PC-9 (cell line): ENCODE measurements around the gene MAP2K2. TPM values are rescaled to one million over a fixed set of nuclear protein-coding genes. Genes with fewer than 3 reads are reported as not detected.

Source experiments
- BruUV-seq: library from RNA; stranded (reverse); fragments of 400-500 nt; replicated peaks from 2 replicates; lab custom pipeline; 2021; lab: Mats Ljungman, UMichigan
- CTCF ChIA-PET: fragments of 300-600 bp; sonication (Branson Sonifier 250); formaldehyde crosslinking; loops from one replicate; lab custom pipeline; 2022; ENCODE audit warnings: antibody characterized with exemption; lab: Charles Lee
- POLR2A ChIA-PET: fragments of 300-600 bp; sonication (Branson Sonifier 250); formaldehyde crosslinking; loops from one replicate; lab custom pipeline; 2022; ENCODE audit warnings: antibody characterized with exemption; ENCODE audit not compliant: unreplicated experiment; lab: Charles Lee
- DNase-seq, 2 experiments: peaks; one replicate each; pipeline versions ENCODE4 v3.0.0 to v3.0.0-alpha.2; 2015 to 2022; ENCODE audit warnings: mixed read lengths in 1 of 2
- H2AFZ ChIP-seq: fragments of 200-600 bp; sonication (generic); 2 replicates; pipeline ENCODE4 v1.8.1; 2017; ENCODE audit warnings: antibody characterized with exemption
- H3F3A ChIP-seq: fragments of 200-600 bp; sonication (generic); 2 replicates; pipeline ENCODE4 v1.8.1; 2017; ENCODE audit warnings: antibody characterized with exemption, mild to moderate bottlenecking, low read depth; ENCODE audit not compliant: insufficient read depth
- H3K27ac ChIP-seq: fragments of 200-600 bp; sonication (generic); 2 replicates; pipeline ENCODE4 v1.6.1; 2016; ENCODE audit warnings: mixed run types
- H3K27me3 ChIP-seq: fragments of 200-600 bp; sonication (generic); 2 replicates; pipeline ENCODE4 v1.6.1; 2016; ENCODE audit warnings: low read depth, mixed run types; ENCODE audit not compliant: insufficient read depth
- H3K36me3 ChIP-seq: fragments of 200-600 bp; sonication (generic); 2 replicates; pipeline ENCODE4 v1.6.1; 2016; ENCODE audit warnings: low read depth, mixed run types
- H3K4me1 ChIP-seq: fragments of 200-600 bp; sonication (generic); replicated peaks from 2 replicates; pipeline ENCODE4 v1.6.1; 2016; ENCODE audit warnings: mixed run types; ENCODE audit not compliant: insufficient read depth
- H3K4me2 ChIP-seq: fragments of 200-600 bp; sonication (generic); 2 replicates; pipeline ENCODE4 v1.6.1; 2017; ENCODE audit warnings: mixed run types
- H3K4me3 ChIP-seq: fragments of 200-600 bp; sonication (generic); 2 replicates; pipeline ENCODE4 v1.6.1; 2016; ENCODE audit warnings: mixed run types
- H3K79me2 ChIP-seq: fragments of 200-600 bp; sonication (generic); 2 replicates; pipeline ENCODE4 v1.6.1; 2017; ENCODE audit warnings: low read depth, mixed run types
- H3K9me2 ChIP-seq: fragments of 200-600 bp; sonication (generic); 2 replicates; pipeline ENCODE4 v1.8.1; 2017; ENCODE audit warnings: mild to moderate bottlenecking; ENCODE audit not compliant: insufficient read depth
- H3K9me3 ChIP-seq: fragments of 200-600 bp; sonication (generic); 2 replicates; pipeline ENCODE4 v1.8.1; 2016; ENCODE audit warnings: low read depth; ENCODE audit not compliant: insufficient read depth
- H4K20me1 ChIP-seq: fragments of 200-600 bp; sonication (generic); 2 replicates; pipeline ENCODE4 v1.8.1; 2017; ENCODE audit not compliant: insufficient read depth
- CTCF ChIP-seq: fragments of 200-600 bp; sonication (generic); conservative IDR thresholded peaks from 2 replicates; pipeline ENCODE4 v1.6.1; 2017; ENCODE audit warnings: mixed run types, antibody characterized with exemption, mild to moderate bottlenecking, moderate library complexity
- EZH2 ChIP-seq: fragments of 200-600 bp; sonication (generic); IDR thresholded peaks from 2 replicates; pipeline ENCODE4 v1.8.0; 2017; ENCODE audit warnings: antibody characterized with exemption, low read depth
- intact Hi-C: fragments of 100-400 bp; cut with micrococcal nuclease; formaldehyde crosslinking; loops from one replicate; pipeline ENCODE4 v1.10.0; 2022; ENCODE audit not compliant: unreplicated experiment
- total RNA-seq: library from RNA; stranded (reverse); gene quantifications from 2 replicates; pipeline ENCODE4 v1.2.3, GENCODE V29; 2021

The MAP2K2 gene
- total RNA-seq, 1 experiment from 2014 or later = 160 TPM

- Histone ChIP-seq H3K27me3 (no peaks in the 10 kb centered on the region), H3K79me2 (peaks cover 34% of the 10 kb centered on the region), H3K9me2 (no peaks in the 10 kb centered on the region), H3K36me3 (no peaks in the 10 kb centered on the region), H3K4me2 (peak overlapping the region; percentile 89), H3K9me3 (no peaks in the 10 kb centered on the region), H3K4me3 (peak overlapping the region; percentile 68), H3K4me1 (0 out of 2 replicates have a peak, but pooled peaks cover 5% of the 10 kb centered on the region), H2AFZ (no peak overlapping the region), H3F3A (peaks cover 5% of the 10 kb centered on the region; the same call in 1 of the 2 replicates), H4K20me1 (no peaks in the 10 kb centered on the region; the same call in 1 of the 2 replicates), H3K27ac (no peak overlapping the region)
- no peak for TF ChIP-seq EZH2
- no peak for TF ChIP-seq CTCF
- no peak for DNase-seq
- intact Hi-C loops = no loop called here
- ChIA-PET CTCF (no interaction called here), POLR2A (no interaction called here)
- no TSS peak for BruUV-seq
These were observed 1.4 kb downstream of the MAP2K2 start for GRCh38 chr19:4122480-4122879.

- Histone ChIP-seq H3K4me1 (0 out of 2 replicates have a peak, but pooled peaks cover 5% of the 10 kb centered on the region), H3K4me2 (no peak overlapping the region), H3K4me3 (no peak overlapping the region), H3F3A (peaks cover under 1% of the 10 kb centered on the region; the same call in 1 of the 2 replicates), H2AFZ (no peak overlapping the region), H3K36me3 (no peaks in the 10 kb centered on the region), H4K20me1 (no peaks in the 10 kb centered on the region; the same call in 1 of the 2 replicates), H3K27ac (no peak overlapping the region), H3K27me3 (no peaks in the 10 kb centered on the region), H3K9me3 (no peaks in the 10 kb centered on the region), H3K9me2 (no peaks in the 10 kb centered on the region), H3K79me2 (peaks cover 34% of the 10 kb centered on the region)
- ChIA-PET POLR2A (no interaction called here), CTCF (no interaction called here)
- BruUV-seq = no TSS peak
- no peak for DNase-seq
- intact Hi-C loops = no loop called here
- no peak for TF ChIP-seq EZH2
- no peak for TF ChIP-seq CTCF
These were observed 2.1 kb downstream of the MAP2K2 start for GRCh38 chr19:4121815-4122214.

- no peak for DNase-seq
- no peak overlapping the region for H3K4me3 ChIP-seq
- H3K9me2 ChIP-seq = no peaks in the 10 kb centered on the region
- no peak for TF ChIP-seq EZH2
- no peak for TF ChIP-seq CTCF
- no peak overlapping the region for H3K4me2 ChIP-seq
- ChIA-PET POLR2A (no interaction called here), CTCF (no interaction called here)
- 0 out of 2 replicates have a peak, but pooled peaks cover 5% of the 10 kb centered on the region for H3K4me1 ChIP-seq
- H3K27me3 ChIP-seq = no peaks in the 10 kb centered on the region
- no peaks in the 10 kb centered on the region for H3F3A ChIP-seq
- H3K9me3 ChIP-seq = no peaks in the 10 kb centered on the region
- intact Hi-C loops = no loop called here
- no peak overlapping the region for H3K27ac ChIP-seq
- no peak overlapping the region for H2AFZ ChIP-seq
- no peaks in the 10 kb centered on the region; the same call in 1 of the 2 replicates for H4K20me1 ChIP-seq
- no peaks in the 10 kb centered on the region for H3K36me3 ChIP-seq
- peaks cover 36% of the 10 kb centered on the region for H3K79me2 ChIP-seq
- no TSS peak for BruUV-seq
These were observed 2.7 kb downstream of the MAP2K2 start for GRCh38 chr19:4121273-4121612.
